Osteoblast (primary cell): ENCODE data around the gene HOOK1. TPM values are rescaled to one million over a fixed set of nuclear protein-coding genes. Genes with fewer than 3 reads are reported as not detected.

Experiments used
- DNase-seq: peaks from one replicate; pipeline ENCODE4 v3.0.0; 2011; ENCODE audit warnings: low spot score, mixed read lengths; ENCODE audit not compliant: insufficient read length; ENCODE audit errors: missing footprints
- H2AFZ ChIP-seq: 2 replicates; pipeline ENCODE4 v1.6.0; 2011; ENCODE audit warnings: mild to moderate bottlenecking, low read length
- H3K27ac ChIP-seq: 2 replicates; pipeline ENCODE4 v1.5.1; 2011; ENCODE audit warnings: mild to moderate bottlenecking, low read depth, low read length, moderate library complexity
- H3K27me3 ChIP-seq: 2 replicates; pipeline ENCODE4 v1.6.0; 2012; ENCODE audit warnings: mild to moderate bottlenecking, control low read depth, inconsistent platforms, low read length, moderate library complexity; ENCODE audit not compliant: insufficient read depth
- H3K36me3 ChIP-seq: 2 replicates; pipeline ENCODE4 v1.5.1; 2011; ENCODE audit warnings: mild to moderate bottlenecking, low read length, control low read depth, moderate library complexity; ENCODE audit not compliant: insufficient read depth
- H3K4me1 ChIP-seq: 2 replicates; pipeline ENCODE4 v1.5.1; 2011; ENCODE audit warnings: mild to moderate bottlenecking, low read length, control low read depth, moderate library complexity; ENCODE audit not compliant: insufficient read depth
- H3K4me2 ChIP-seq: 2 replicates; pipeline ENCODE4 v1.6.0; 2011; ENCODE audit warnings: mild to moderate bottlenecking, low read length; ENCODE audit not compliant: insufficient read depth
- H3K4me3 ChIP-seq: fragments of 200-600 bp; sonication (generic); 3 replicates; pipeline ENCODE4 v1.5.1; 2012; ENCODE audit warnings: mild to moderate bottlenecking, low read length, inconsistent platforms; ENCODE audit not compliant: insufficient read depth
- H3K79me2 ChIP-seq: 2 replicates; pipeline ENCODE4 v1.6.0; 2012; ENCODE audit warnings: mild to moderate bottlenecking, low read length, control low read depth, inconsistent platforms; ENCODE audit not compliant: insufficient read depth
- H3K9me3 ChIP-seq: 2 replicates; pipeline ENCODE4 v1.5.1; 2011; ENCODE audit warnings: low read depth, low read length, control low read depth
- H4K20me1 ChIP-seq: 2 replicates; pipeline ENCODE4 v1.6.0; 2012; ENCODE audit warnings: mild to moderate bottlenecking, low read length, control low read depth; ENCODE audit not compliant: insufficient read depth
- total RNA-seq: library from RNA; depleted of rRNA; stranded (reverse); fragments of >200 nt; gene quantifications from 2 replicates; pipeline ENCODE4 v1.2.3, GENCODE V29; 2012
- TF ChIP-seq, protein P1 (sequence below): IDR thresholded peaks from 2 replicates; pipeline ENCODE4 v1.5.1; 2011; ENCODE audit warnings: mild to moderate bottlenecking, low read depth, low read length, moderate library complexity; ENCODE audit errors: extremely low read depth

HOOK1 gene
- total RNA-seq, 1 donor, result not detected

DNA sequence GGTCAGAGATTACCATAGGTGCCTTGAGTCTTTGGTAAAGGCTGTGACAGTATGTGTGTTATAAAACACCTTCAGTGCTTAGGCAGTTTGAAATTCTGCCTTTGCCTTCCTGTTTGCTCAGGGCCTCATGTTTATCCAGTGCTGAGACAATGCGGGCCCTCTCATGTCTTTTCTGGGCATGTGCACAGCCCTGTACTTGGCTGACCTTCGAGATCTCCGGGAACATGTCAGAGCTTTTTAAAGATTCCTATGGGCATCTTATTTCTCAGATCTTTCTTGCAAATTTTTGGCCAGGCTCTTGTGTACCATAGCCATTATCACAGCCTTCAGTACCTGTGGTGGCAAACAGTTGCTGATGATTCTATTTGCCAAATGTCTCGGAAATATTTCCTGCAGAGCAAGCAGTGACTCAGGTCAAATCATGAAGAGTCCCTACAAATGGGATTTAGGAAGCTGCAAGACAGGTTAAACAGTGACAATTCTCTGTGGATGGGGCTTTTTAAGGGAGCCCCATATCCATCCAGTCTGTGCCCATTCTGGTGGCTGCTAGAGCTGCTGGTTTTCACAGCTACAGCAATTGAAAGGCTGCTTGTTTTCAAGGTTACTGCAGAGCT is 42.1 kb downstream of the HOOK1 start:
- no peak overlapping the region for H3K27ac ChIP-seq
- H3K4me3 ChIP-seq, result no peak overlapping the region
- peaks cover 3% of the 10 kb centered on the region for H3K27me3 ChIP-seq
- no peaks in the 10 kb centered on the region for H4K20me1 ChIP-seq
- H3K36me3 ChIP-seq, result no peaks in the 10 kb centered on the region
- H3K9me3 ChIP-seq, result no peaks in the 10 kb centered on the region
- no peak overlapping the region for H3K4me2 ChIP-seq
- TF ChIP-seq, protein P1, sequence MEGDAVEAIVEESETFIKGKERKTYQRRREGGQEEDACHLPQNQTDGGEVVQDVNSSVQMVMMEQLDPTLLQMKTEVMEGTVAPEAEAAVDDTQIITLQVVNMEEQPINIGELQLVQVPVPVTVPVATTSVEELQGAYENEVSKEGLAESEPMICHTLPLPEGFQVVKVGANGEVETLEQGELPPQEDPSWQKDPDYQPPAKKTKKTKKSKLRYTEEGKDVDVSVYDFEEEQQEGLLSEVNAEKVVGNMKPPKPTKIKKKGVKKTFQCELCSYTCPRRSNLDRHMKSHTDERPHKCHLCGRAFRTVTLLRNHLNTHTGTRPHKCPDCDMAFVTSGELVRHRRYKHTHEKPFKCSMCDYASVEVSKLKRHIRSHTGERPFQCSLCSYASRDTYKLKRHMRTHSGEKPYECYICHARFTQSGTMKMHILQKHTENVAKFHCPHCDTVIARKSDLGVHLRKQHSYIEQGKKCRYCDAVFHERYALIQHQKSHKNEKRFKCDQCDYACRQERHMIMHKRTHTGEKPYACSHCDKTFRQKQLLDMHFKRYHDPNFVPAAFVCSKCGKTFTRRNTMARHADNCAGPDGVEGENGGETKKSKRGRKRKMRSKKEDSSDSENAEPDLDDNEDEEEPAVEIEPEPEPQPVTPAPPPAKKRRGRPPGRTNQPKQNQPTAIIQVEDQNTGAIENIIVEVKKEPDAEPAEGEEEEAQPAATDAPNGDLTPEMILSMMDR, result no peak
- no peaks in the 10 kb centered on the region for H3K79me2 ChIP-seq
- H3K4me1 ChIP-seq, result no peaks in the 10 kb centered on the region
- no peak for DNase-seq
- H2AFZ ChIP-seq, result no peak overlapping the region

DNA sequence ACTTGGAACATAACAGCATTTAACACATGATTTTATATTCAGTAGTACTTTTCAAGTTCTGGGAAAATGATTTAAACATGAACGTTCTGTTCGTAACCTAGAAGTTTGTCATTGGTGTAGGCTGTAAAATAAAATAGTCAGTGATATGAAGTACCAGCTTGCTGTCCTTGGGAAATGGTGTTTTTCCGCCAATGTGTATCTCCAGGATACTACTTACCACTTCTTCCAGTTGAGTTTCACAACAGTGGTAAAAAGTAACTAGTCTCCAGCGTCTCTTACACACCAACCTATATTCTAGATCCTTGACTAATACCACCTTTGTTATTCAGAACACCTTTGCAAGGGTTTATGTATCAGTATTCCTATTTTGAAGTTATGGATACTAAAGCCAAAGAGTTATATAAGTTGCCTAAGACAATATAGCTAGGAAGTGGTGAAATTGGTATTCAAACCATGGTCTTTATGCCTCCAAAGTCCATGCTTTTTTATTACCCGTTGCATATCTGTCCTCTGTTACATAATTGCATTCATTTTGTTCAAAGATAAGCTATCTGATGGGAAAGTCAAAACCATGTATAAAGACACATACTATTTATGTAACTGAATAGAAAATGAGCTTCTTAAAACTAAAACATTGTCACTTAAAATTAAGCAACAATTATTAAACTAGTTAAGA is 43.1 kb downstream of the HOOK1 start:
- Histone ChIP-seq H3K9me3 (no peaks in the 10 kb centered on the region), H3K4me2 (no peak overlapping the region), H3K27me3 (peaks cover 3% of the 10 kb centered on the region), H3K79me2 (no peaks in the 10 kb centered on the region), H3K27ac (no peak overlapping the region), H3K4me1 (no peaks in the 10 kb centered on the region), H3K36me3 (no peaks in the 10 kb centered on the region), H3K4me3 (no peak overlapping the region), H2AFZ (no peak overlapping the region), H4K20me1 (no peaks in the 10 kb centered on the region)
- TF ChIP-seq, protein P1, result no peak
- DNase-seq, result no peak

DNA sequence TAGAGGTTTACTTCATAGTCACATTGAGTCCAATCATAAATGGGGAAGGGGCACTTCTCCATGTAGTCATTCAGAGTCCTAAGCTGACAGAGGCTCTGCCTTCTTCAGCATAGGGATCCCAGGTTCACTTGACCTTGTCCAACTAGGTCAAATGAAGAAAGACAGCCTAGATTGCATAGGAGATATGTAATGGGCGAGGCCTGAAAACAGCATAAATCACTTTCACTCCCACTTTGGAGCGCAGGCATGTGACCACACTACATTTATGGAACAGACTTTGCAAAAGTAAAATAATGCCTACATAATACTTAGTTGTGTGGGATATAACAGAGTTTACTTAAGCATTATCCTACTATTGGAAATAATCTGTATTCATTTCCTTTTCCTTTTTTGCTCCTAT is 51.7 kb downstream of the HOOK1 start:
- H3K27ac ChIP-seq, result no peak overlapping the region
- TF ChIP-seq, protein P1, result no peak
- no peak overlapping the region for H2AFZ ChIP-seq
- no peaks in the 10 kb centered on the region for H3K36me3 ChIP-seq
- no peaks in the 10 kb centered on the region for H3K4me1 ChIP-seq
- DNase-seq, result no peak
- no peak overlapping the region for H3K4me3 ChIP-seq
- H4K20me1 ChIP-seq, result no peaks in the 10 kb centered on the region
- H3K27me3 ChIP-seq, result no peaks in the 10 kb centered on the region
- H3K4me2 ChIP-seq, result no peak overlapping the region
- H3K79me2 ChIP-seq, result no peaks in the 10 kb centered on the region
- no peaks in the 10 kb centered on the region for H3K9me3 ChIP-seq

DNA sequence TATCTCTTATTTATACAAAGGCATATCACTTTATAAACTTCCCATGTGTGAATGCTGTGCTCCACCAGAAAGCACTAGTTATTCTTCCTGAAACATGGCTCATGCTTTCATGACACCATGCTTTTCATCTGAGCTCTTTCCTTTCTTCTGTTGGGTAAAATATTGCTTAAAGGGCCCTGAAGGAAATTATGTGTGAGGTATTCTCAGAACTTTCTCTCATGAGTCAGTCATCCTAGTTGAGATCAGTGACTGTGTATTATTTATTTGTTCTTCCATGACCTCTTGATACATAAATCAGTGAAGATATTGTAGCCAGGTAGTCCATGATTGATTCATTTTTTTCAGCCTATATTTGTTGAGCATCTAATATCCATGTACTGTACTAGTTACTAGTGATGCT is 57.0 kb downstream of the HOOK1 start:
- Histone ChIP-seq H4K20me1 (no peaks in the 10 kb centered on the region), H3K27ac (no peak overlapping the region), H3K79me2 (no peaks in the 10 kb centered on the region), H3K4me3 (no peak overlapping the region), H3K4me2 (no peak overlapping the region), H2AFZ (no peak overlapping the region), H3K4me1 (no peaks in the 10 kb centered on the region), H3K27me3 (no peaks in the 10 kb centered on the region), H3K9me3 (no peaks in the 10 kb centered on the region), H3K36me3 (no peaks in the 10 kb centered on the region)
- DNase-seq, result no peak
- TF ChIP-seq, protein P1, result no peak
